Liver (tissue), 9 donors: Measurements from ENCODE around the gene SERTAD2. TPM values are rescaled to one million over a fixed set of nuclear protein-coding genes. Genes with fewer than 3 reads are reported as not detected.
A peak's percentile ranks its signal among the peaks of the same experiment; 100 is the strongest.

ENCODE experiments used
- DNase-seq: peaks from one replicate; pipeline ENCODE4 v3.0.0-alpha.2; 2017; ENCODE audit warnings: low spot score
- H3K27ac ChIP-seq, 2 donors: one replicate each; pipeline ENCODE4 v1.7.0; 2013; ENCODE audit warnings: inconsistent platforms in 2 of 2, low read length in 2 of 2, control low read depth in 1 of 2, low read depth in 1 of 2, mild to moderate bottlenecking in 1 of 2
- H3K27me3 ChIP-seq, 4 donors: one replicate each; pipeline versions ENCODE4 v1.6.1 to v1.7.0; 2013; ENCODE audit warnings: low read length in 3 of 4, inconsistent platforms in 1 of 4, mild to moderate bottlenecking in 1 of 4, moderate library complexity in 1 of 4; ENCODE audit not compliant: control insufficient read depth in 4 of 4, insufficient read depth in 4 of 4
- H3K36me3 ChIP-seq, 4 donors: one replicate each; pipeline versions ENCODE4 v1.6.1 to v1.7.0; 2013; ENCODE audit warnings: low read length in 3 of 4, mild to moderate bottlenecking in 3 of 4, low read depth in 1 of 4, moderate library complexity in 1 of 4; ENCODE audit not compliant: control insufficient read depth in 4 of 4, insufficient read depth in 3 of 4
- H3K4me1 ChIP-seq, 4 donors: one replicate each; pipeline versions ENCODE4 v1.6.1 to v1.7.0; 2013; ENCODE audit warnings: low read length in 3 of 4, mild to moderate bottlenecking in 3 of 4, moderate library complexity in 1 of 4; ENCODE audit not compliant: control insufficient read depth in 4 of 4, insufficient read depth in 4 of 4
- H3K4me3 ChIP-seq, 3 donors: one replicate each; pipeline versions ENCODE4 v1.6.1 to v1.7.0; 2013; ENCODE audit warnings: low read length in 3 of 3, control low read depth in 1 of 3, low read depth in 1 of 3, mild to moderate bottlenecking in 1 of 3
- H3K9ac ChIP-seq, 2 donors: one replicate each; pipeline ENCODE4 v1.7.0; 2013; ENCODE audit warnings: low read length in 2 of 2, mild to moderate bottlenecking in 2 of 2, moderate library complexity in 2 of 2, control low read depth in 1 of 2, low read depth in 1 of 2
- H3K9me3 ChIP-seq, 4 donors: one replicate each; pipeline versions ENCODE4 v1.6.1 to v1.7.0; 2013; ENCODE audit warnings: low read length in 3 of 4; ENCODE audit not compliant: control insufficient read depth in 4 of 4
- ATF3 ChIP-seq: IDR thresholded peaks from 2 replicates; pipeline ENCODE4 v1.6.1; 2016; ENCODE audit warnings: antibody characterized with exemption
- EGR1 ChIP-seq, 2 donors: IDR thresholded peaks; 2 replicates each; pipeline ENCODE4 v1.6.1; 2016 to 2018; ENCODE audit warnings: antibody characterized with exemption in 2 of 2, low read depth in 2 of 2
- FOXA1 ChIP-seq: IDR thresholded peaks from 2 replicates; pipeline ENCODE4 v1.6.1; 2016; ENCODE audit warnings: antibody characterized with exemption
- FOXA2 ChIP-seq: IDR thresholded peaks from 2 replicates; pipeline ENCODE4 v1.6.1; 2016; ENCODE audit warnings: antibody characterized with exemption
- GABPA ChIP-seq, 2 donors: IDR thresholded peaks in 1 of 2; conservative IDR thresholded peaks in 1 of 2; 2 replicates each; pipeline ENCODE4 v1.6.1; 2016; ENCODE audit warnings: antibody characterized with exemption in 2 of 2, mild to moderate bottlenecking in 1 of 2, moderate library complexity in 1 of 2
- HNF4A ChIP-seq, 2 donors: conservative IDR thresholded peaks; 2 replicates each; pipeline ENCODE4 v1.6.1; 2016; ENCODE audit warnings: antibody characterized with exemption in 2 of 2, mild to moderate bottlenecking in 2 of 2
- HNF4G ChIP-seq: IDR thresholded peaks from 2 replicates; pipeline ENCODE4 v1.6.1; 2016; ENCODE audit warnings: antibody characterized with exemption
- JUND ChIP-seq, 2 donors: IDR thresholded peaks; 2 replicates each; pipeline ENCODE4 v1.6.1; 2016; ENCODE audit warnings: antibody characterized with exemption in 2 of 2
- MAX ChIP-seq: IDR thresholded peaks from 2 replicates; pipeline ENCODE4 v1.6.1; 2016; ENCODE audit warnings: antibody characterized with exemption
- NR2F2 ChIP-seq: IDR thresholded peaks from 2 replicates; pipeline ENCODE4 v1.6.1; 2016; ENCODE audit warnings: antibody characterized with exemption
- RAD21 ChIP-seq, 2 donors: IDR thresholded peaks; 2 replicates each; pipeline ENCODE4 v1.6.1; 2016; ENCODE audit warnings: antibody characterized with exemption in 2 of 2, mild to moderate bottlenecking in 2 of 2
- REST ChIP-seq: IDR thresholded peaks from 2 replicates; pipeline ENCODE4 v1.6.1; 2016; ENCODE audit warnings: antibody characterized with exemption, mild to moderate bottlenecking
- RXRA ChIP-seq, 2 donors: IDR thresholded peaks; 2 replicates each; pipeline ENCODE4 v1.6.1; 2017 to 2018; ENCODE audit warnings: antibody characterized with exemption in 2 of 2, mild to moderate bottlenecking in 1 of 2
- SP1 ChIP-seq: IDR thresholded peaks from 2 replicates; pipeline ENCODE4 v1.6.1; 2018; ENCODE audit warnings: antibody characterized with exemption, mild to moderate bottlenecking
- TAF1 ChIP-seq: conservative IDR thresholded peaks from 2 replicates; pipeline ENCODE4 v1.6.1; 2016; ENCODE audit warnings: antibody characterized with exemption, mild to moderate bottlenecking
- YY1 ChIP-seq: IDR thresholded peaks from 2 replicates; pipeline ENCODE4 v1.6.1; 2016; ENCODE audit warnings: antibody characterized with exemption, mild to moderate bottlenecking
- ZBTB33 ChIP-seq: IDR thresholded peaks from 2 replicates; pipeline ENCODE4 v1.6.1; 2016; ENCODE audit warnings: antibody characterized with exemption
- WGBS: extraction: QIAGEN DNeasy Blood & Tissue Kit; methylation state at CpG from one replicate; pipeline ENCODE4 v1.1.7; 2013; 5-methylcytosine and 5-hydroxymethylcytosine counted together
- polyA plus RNA-seq, 2 donors: library from polyadenylated mRNA; stranded (reverse) in 1 of 2; unstranded in 1 of 2; fragments of 200-250 nt in 1 of 2; fragments of >200 nt in 1 of 2; fragmentation: Nextera tagmentation in 1 of 2; extraction: Ambion mirVana in 1 of 2; gene quantifications; one replicate each; pipeline versions ENCODE4 v1.2.1 to v1.2.3, GENCODE V29; 2013 to 2015
- total RNA-seq, 2 donors: library from RNA; depleted of rRNA; stranded (reverse); fragments of >200 nt; gene quantifications; one replicate each; pipeline ENCODE4 v1.2.3, GENCODE V29; 2014
- donor health status: healthy.
- donor health status: healthy.
- donor health status: healthy.
- donor health status: healthy.
- donor health status: healthy.

The SERTAD2 gene
- total and polyA plus RNA-seq, 4 donors = 5.1 to 13.3 (median 6.4) TPM

GRCh38 chr2:64681479-64681967 is 27.8 kb upstream of the SERTAD2 start (continued):
- no peak for TF ChIP-seq ZBTB33

GRCh38 chr2:64679673-64680425 is 26.1 kb upstream of the SERTAD2 start:
- no peak overlapping the region for H3K9ac ChIP-seq
- H3K4me3 ChIP-seq = no peak overlapping the region
- TF ChIP-seq ATF3 (no peak), RXRA (IDR thresholded peaks at IDR 0.05) (no peak), ZBTB33 (no peak), HNF4A (conservative IDR thresholded peaks at IDR 0.05) (no peak)
- H3K27me3 ChIP-seq = no peaks in the 10 kb centered on the region
- no peaks in the 10 kb centered on the region for H3K36me3 ChIP-seq
- WGBS = 92% methylated on average over 6 of the region's 6 CpGs
- DNase-seq = no peak
- no peaks in the 10 kb centered on the region for H3K9me3 ChIP-seq
- H3K27ac ChIP-seq = peak overlapping the region; percentile 79 to 81
- H3K4me1 ChIP-seq = peaks cover 2 to 32% (median 12%) of the 10 kb centered on the region in 4 donors

GRCh38 chr2:64678771-64679590 is 25.3 kb upstream of the SERTAD2 start:
- DNase-seq = no peak
- Histone ChIP-seq H3K4me3 (no peak overlapping the region), H3K9me3 (no peaks in the 10 kb centered on the region), H3K27ac (peak overlapping the region; percentile 79 to 81), H3K27me3 (no peaks in the 10 kb centered on the region), H3K9ac (no peak overlapping the region), H3K36me3 (no peaks in the 10 kb centered on the region), H3K4me1 (peaks cover 2 to 24% (median 8%) of the 10 kb centered on the region in 4 donors)
- 45% methylated on average over 3 of the region's 3 CpGs for WGBS
- TF ChIP-seq JUND (IDR thresholded peaks at IDR 0.05) (peak in 1 of 2 donors; percentile 56), ATF3 (peak; percentile 74), FOXA1 (no peak), RXRA (IDR thresholded peaks at IDR 0.05) (peak in 1 of 2 donors; percentile 74), HNF4G (no peak), ZBTB33 (peak; percentile 38), TAF1 (no peak), HNF4A (conservative IDR thresholded peaks at IDR 0.05) (peak; percentile 39 to 74), SP1 (peak; percentile 19), YY1 (peak; percentile 73), NR2F2 (no peak), RAD21 (IDR thresholded peaks at IDR 0.05) (peak in 1 of 2 donors; percentile 23), MAX (peak; percentile 50), FOXA2 (no peak), EGR1 (IDR thresholded peaks at IDR 0.05; ENCODE audit: low read depth in 2 of 2) (no peak), REST (peak; percentile 55), GABPA (IDR thresholded peaks at IDR 0.05 in 1 of 2, conservative IDR thresholded peaks at IDR 0.05 in 1 of 2) (no peak)
